NCI-H187 (cell line): ENCODE results near the gene CETP.

Source experiments
- DNase-seq, 2 experiments: peaks; one replicate each; lab custom pipeline; 2025; lab: John Stamatoyannopoulos, UW

CETP gene, protein sequence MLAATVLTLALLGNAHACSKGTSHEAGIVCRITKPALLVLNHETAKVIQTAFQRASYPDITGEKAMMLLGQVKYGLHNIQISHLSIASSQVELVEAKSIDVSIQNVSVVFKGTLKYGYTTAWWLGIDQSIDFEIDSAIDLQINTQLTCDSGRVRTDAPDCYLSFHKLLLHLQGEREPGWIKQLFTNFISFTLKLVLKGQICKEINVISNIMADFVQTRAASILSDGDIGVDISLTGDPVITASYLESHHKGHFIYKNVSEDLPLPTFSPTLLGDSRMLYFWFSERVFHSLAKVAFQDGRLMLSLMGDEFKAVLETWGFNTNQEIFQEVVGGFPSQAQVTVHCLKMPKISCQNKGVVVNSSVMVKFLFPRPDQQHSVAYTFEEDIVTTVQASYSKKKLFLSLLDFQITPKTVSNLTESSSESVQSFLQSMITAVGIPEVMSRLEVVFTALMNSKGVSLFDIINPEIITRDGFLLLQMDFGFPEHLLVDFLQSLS

DNA sequence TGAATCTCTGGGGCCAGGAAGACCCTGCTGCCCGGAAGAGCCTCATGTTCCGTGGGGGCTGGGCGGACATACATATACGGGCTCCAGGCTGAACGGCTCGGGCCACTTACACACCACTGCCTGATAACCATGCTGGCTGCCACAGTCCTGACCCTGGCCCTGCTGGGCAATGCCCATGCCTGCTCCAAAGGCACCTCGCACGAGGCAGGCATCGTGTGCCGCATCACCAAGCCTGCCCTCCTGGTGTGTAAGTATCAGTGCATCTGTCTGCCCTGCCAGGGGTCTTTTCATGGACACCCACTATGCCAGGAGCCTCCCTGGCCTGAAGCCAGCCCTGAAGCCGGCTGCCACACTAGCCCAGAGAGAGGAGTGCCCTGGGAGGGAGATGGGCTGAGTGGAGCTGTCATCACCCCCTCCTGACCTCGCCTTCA is at the start of gene CETP:
Gene CETP (plus strand): TSS at position 100 of the 431 bp plus-strand sequence. CDS start 30 bp downstream, at position 130.
- DNase-seq = no peak

DNA sequence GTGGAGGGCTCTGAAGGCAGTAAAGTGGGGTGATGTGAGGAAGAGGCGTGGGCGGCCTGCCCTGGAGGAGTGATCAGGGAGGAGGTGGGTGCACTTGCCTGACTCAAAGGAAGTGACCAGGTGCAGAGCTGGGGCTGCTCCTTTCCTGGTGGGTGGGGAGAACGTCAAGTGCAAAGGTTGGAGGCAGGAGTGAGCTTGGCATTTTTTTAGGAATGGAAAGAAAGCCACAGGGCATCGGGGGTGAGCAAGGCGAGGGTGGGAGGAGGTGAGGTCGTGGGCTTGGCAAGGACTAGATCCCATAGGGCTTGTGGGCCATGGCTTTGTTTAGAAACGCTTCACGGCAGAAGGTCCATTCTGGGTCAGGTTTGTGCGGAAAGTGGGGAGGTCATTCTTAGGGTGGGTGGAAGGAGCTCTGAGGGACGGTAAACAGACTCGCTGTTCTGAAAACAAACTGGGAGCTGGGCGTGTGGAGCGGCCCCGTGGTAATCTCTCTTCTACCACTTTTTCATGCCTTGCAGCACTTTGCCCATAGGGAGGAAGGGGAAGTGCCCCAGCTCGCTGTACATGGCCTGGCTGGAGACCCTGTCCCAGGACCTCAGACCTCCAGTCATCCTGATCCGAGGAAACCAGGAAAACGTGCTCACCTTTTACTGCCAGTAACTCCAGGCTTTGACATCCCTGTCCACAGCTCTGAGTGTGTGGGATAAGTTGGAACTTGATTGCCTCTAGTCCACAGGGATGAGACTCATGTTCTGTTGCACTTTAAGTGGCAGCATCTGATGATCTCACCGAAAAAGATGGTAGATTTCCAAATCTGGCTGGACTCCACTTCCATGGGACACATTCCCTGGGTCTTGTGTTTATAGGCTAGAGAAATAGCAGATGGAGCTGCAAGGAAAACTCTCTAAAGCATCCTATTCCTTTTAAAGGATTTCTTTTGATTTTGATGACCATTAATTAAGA is 48.7 kb upstream of the CETP start:
- no peak for DNase-seq

DNA sequence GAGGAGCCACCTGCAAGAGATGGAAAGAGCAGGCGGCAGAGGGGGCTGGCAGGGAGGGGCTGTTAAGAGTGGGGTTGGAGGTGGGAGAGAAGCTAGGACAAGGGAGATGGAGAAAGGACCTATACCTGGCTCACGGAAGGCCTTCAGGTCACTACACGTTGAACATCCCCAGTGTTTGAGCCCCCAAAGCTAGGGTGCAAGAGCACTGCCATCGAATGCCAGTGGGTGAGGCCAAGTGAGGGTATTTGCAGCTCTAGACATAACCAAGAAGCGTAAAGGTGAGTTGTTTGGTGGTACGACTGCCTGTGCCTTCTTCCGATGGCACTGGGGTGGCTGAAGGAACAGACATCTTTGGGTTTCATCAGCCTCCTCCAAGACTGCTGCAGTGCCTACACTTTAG is 46.9 kb upstream of the CETP start:
- DNase-seq = no peak

DNA sequence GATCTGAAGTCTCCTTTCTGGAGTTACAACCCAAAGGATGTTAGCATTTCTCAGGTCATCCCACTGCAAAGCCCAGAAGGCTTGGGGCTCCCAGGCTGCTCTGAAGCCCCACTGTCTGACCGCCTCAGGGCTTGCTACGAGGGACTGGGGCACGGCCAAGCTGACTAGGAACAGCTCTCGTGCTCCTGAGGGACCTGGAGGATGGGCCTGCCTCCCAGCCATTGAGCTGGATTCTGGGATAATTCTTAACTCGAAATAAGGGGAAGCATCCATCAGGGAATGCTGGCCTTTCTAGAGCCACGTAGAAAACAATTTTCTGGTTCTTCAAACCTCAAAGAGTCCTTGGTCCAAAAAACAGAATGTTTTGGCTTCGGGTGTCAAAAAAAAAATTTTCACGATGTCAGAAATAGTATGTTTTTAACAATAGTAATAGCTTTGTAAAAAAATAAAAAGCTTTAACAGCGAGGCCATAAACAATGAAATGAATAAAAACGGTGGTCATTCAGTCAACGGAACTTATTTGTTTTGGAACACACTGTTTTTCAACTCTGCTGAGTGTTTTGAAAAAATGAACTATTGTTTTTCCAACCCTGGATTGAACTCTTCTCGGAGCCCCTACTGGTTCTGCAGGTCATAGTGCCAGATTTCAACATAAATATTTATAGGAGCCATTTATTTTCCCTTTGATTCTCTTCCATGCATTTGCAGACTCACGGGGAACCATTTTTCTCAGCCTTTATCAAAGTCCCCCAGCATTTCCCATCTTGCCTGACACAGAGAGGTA is 46.2 kb upstream of the CETP start:
- no peak for DNase-seq

DNA sequence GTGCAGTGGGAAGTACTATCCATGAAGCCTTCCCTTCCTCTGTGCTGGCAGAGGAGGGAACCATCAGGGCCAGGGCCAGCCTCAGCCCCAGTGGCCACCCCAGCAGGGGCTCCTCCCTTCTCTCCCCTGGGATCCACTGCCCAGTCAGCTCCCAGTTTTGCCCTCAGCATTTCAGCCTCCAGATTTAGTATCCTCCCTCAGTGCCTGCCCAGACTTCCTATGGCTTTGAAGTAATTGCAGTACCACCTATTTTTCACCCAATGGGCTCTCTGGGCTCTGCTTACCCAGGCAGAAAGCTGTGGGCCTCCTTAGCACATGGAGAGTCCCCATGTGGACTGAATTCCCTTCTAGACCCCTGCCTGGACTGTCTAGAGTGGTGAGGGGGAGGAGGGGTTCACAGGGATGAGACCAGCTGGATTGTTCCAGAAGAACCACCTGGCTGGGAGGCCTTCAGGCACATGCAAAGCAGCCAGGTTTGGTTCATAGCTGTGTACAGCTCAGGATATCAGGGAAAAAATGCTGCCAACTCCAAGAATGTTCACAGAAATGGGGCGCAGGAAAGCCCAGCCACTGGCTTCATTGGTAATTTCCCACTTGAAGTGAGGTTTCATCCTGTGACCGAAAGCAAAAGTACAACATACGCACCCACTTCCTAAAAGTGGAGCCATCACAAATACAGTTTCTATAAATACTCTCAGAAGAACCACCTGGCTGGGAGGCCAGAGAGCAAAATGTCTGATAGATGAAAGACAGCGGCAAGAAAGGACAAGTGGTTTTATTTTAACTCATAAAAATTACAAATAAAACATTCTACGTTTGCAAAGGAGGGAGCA is 45.0 kb upstream of the CETP start:
- DNase-seq = no peak

DNA sequence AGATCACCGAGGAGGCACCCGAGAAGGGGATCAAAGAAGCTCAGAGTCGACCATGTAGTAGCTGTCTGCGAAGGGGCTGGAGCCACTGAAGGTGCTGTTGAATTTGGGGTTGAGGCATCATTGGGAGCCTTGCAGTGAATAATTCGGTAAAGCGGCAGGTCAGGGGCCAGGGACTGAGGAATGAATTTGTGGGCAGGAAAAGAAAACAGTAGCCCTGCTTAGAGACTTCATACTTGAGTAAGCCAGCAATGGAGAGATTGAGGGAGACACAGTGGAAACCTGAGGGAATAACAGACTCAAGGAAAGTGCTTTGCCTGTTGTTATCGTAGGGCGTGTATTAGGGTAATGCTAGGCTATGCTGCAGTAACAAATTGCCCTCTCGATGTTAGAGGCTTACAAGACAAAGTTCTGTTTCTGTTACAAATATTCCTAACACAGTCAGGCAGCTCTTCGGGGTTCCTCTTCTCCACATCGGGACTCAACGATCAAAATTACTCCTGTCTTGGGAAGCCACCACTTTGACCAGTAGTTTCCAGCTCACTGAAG is 43.2 kb upstream of the CETP start:
- DNase-seq = no peak

DNA sequence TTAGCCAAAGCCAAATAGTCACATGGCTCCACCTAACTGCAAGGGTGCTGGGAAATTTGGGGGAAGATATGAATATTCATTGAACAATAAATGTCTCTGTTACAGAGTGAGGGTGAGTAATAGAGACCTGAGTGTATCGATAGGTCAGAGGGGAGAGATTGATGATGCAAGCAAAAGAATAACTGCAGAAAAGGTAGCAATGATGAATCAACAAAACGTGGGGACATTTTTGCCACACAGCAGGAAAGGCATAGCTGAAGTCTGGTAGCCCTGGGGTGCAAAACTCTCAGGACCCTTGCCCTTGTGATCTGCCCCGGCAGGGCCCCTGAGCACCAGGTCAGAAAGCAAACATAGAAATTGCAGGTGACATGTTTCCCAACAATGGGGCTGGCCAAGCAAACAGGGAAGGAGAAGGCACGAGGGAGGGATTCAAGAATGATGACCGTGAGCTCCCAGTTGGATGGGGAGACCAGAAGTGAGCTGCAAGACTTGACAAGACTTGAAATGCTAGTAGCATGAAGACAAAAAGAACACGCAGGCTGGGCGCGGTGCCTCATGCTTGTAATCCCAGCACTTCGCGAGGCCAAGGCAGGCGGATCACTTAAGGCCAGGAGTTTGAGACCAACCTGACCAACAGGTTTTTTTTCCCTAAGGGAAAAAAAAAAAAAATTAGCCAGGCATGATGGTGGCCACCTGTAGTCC is 42.5 kb upstream of the CETP start:
- no peak for DNase-seq

DNA sequence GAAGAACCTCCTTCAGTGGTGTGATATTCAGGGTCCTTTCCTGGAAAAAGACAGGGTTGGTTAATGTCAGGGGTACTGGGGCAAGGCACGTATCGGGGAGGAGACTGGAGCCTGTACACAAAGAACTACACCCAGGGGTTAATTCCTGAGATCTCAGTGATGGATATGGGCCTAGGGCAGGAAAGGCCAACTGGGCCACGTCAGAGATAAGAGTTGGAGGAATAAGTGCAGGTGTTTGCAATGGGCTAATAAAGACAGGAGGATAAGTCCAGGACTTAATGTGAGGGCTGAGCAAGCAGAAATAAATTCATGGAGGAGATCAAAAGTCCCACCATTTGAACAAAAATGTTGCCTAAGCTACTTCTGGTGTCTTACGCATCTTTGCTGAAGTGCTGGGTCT is 40.2 kb upstream of the CETP start:
- no peak for DNase-seq

DNA sequence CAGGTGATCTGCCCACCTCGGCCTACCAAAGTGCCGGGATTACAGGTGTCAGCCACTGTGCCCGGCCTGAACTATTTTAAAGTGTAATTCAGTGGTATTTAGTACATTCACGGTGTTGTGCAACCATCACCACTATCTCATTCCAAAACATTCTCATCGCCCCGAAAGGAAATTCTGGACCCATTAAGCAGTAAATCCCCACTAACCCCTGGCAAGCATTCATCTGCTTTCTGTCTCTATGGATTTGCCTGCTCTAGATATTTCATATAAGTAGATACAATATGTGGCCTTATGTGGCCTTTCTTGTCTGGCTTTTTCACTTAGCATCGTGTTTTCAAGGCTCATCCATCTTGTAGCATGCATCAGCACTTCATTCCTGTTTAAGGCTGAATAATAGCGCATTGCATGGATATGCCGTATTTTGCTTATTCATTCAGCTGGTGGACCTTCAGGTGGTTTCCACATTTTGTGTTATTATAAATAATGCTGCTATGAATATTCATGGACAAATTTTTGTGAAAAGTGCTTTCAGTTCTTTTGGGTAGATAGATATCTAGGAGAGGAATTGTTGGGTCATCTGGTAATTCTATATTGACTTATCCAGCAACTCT is 38.2 kb upstream of the CETP start:
- DNase-seq = no peak

DNA sequence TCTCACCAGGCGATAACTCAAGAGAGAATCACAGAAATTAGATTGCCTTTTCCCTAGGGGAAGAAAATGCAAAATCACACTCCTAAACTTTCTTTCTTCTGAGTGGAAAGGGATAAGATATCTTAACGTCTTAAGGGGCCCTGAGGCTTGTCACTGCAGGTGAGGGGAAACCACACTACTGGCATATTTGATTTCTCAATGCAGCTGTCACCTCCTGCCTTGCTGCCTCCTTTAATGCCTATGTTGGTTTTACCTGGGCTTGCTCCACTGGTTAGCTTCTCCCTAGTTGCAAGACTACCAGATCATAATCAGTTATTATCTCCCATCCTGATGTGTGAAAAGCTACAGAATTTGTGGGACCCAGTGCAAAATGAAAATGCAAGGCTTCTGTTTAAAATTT is 34.3 kb upstream of the CETP start:
- DNase-seq = no peak

DNA sequence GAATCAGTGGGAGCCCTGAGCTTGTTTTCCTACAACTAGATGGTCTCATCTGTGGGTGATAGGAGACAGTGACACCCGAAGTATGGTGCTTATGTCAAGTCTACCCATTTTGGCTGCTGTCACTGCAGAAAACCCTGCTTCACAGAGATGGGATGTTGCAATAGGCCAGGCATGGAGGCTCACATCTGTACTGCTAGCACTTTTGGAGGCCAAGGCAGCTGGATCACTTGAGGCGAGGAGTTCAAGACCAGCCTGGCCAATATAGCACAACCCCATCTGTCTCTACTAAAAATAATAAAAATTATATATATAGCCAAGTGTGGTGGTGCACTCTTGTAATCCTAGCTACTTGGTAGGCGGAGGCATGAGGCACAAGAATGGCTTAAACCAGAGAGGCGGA is 32.1 kb upstream of the CETP start:
- no peak for DNase-seq

DNA sequence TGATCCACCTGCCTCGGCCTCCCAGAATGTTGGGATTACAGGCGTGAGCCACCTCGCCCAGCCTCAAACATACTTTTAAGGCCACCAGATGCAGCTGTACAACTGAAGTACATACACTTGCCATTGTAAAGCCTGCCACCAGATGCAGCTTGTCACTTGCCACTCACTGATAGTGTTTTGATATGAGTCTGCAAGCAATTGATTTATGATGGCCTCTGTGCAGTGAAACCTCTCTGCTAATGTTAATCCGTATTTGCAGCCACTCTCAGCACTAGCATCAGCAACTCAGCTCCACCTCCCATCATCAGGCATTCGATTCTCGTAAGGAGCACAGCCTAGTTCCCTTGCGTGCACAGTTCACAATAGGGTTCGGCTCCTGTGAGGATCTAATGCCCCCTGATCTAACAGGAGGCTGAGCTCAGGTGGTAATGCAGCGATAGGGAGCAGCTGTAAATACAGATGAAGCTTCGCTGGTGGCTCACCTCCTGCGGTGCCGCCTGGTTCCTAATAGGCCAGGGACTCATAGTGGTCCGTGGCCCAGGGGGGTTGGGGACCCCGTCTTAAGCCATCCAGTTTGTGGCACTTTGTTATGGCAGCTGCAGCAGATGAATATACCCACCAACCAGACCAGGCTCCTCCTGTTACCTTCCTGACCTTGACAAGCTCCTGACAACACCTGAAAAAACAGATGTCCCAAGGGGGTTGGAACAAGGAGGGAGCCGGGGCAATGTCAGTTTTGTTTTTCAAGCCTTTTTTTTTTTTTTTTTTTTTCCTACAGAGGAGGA is 31.1 kb upstream of the CETP start:
- peak; percentile 59 to 83 for DNase-seq

DNA sequence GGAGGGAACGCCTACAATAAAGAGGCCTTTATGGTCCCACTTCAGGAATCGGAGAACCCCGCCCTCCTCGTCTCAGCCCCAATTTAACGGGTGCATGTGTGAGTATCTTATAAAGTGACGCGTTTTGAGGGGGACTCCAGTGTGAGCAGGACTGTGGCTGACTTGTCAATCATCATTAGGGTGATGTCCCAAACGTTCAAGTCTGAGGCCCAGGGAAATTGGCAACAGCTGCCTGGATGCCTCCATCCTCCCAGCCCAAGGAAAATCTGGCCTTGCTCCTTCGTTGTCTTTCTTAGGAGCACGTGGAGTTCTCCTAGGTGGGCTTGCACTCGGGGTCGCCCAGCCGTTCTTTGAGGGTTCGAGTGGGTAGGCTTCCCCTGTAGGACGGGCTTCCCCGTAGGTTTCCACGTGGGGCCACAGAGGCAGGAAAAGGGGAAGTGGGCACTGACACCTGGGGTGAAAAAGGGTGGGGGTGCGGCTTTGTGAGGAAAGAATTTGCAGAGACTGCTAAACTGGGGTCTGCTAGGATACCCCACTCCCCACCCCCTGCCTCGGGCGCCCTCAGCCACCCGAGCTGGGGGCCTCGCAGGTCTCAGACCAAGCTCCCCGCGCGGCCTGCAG is 30.4 kb upstream of the CETP start:
- no peak for DNase-seq

DNA sequence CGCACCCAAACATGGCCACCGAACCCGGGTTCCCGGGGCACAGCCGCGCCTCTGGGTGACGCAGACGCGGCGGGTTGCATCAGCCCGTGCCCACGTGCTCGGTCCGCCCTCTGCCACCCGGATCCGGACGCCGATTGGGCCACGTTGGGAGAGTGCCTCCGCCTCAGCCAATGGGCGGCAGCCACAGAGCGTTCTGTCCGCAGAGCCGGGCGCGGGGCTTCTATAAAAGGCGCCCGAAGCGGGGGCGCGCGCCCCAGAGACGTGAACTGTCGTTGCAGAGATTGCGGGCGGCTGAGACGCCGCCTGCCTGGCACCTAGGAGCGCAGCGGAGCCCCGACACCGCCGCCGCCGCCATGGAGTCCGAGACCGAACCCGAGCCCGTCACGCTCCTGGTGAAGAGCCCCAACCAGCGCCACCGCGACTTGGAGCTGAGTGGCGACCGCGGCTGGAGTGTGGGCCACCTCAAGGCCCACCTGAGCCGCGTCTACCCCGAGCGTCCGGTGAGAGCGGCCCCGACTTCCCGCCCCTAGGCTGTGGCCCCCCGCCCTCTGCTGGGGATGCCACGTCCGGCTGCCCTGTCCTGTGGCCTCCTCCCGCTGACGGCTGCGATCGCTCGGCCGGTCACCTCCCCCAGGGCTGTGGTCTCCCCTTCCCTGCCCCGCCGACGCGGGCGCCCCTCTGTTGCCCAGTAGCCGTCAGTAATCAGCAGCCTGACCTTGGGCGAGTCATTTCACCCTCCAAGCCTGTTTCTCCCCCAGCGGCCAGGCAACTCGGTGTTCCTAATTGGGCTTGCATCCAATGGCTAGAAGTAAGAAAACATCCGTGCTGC is 29.6 kb upstream of the CETP start, which contains the start of gene HERPUD1:
Gene HERPUD1 (plus strand): TSS at position 251 of the 829 bp plus-strand sequence. CDS start 103 bp downstream, at position 354.
- peak; percentile 73 to 86 for DNase-seq

DNA sequence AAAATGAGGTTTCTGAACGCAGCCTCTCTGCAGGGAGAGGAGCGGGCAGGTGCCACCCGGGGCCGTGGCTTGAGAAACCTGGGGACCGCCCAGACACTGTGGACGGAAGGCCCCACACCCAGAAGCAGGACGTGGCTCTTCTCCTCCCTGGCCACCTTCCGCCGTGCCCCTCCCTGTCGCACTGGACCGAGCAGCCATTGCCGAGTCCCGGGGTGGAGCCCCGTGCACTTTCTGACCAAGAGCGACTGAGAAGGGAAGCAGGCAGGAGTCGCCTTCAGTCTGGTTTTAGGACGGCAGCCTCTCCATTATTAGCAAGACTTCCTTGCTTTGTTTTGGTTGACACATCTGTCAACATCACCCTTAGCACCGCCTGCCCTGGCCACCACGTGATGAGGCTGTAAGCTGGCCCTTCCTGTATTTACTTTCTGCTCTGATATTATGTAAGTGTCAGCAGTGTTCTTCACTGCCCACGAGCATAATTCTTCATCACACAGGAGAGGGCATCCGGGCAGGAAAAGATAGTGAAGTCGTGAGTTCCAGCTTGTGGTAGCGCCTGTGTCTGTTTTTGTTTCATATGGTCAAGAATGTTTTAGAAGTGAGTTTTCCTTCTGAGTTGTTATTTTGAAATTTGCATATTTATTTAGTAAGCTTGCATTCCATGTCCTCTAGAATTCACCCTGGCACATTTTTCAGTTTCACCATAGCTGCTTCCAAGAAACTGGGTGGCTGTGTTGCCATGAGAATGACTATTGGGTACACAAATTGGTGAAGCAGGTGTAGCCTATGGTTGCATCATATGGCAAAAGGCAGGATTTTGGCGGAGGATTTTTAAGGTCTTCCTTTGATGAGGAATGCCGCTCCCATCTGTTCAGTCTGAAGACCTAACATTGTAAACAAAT is 28.8 kb upstream of the CETP start:
- no peak for DNase-seq
